ENCODE results near the gene DHX38. TPM values are rescaled to one million over a fixed set of nuclear protein-coding genes. Genes with fewer than 3 reads are reported as not detected.
A peak's percentile ranks its signal among the peaks of the same experiment; 100 is the strongest.

DHX38 gene
- total and polyA plus RNA-seq, 12 donors: 29.1 to 50.6 (median 37.4) TPM

GRCh38 chr16:72124148-72124547 lies 30.5 kb downstream of the DHX38 start:
- peaks cover 0 to 26% (median 0%) of the 10 kb centered on the region in 9 donors for H3K4me1 ChIP-seq
- WGBS, 2 donors: 93 to 99% methylated on average over 3 of the region's 3 CpGs
- H3K4me3 ChIP-seq: no peak overlapping the region
- ATAC-seq (no peak), DNase-seq (no peak)
- peaks cover 0 to 4% (median 0%) of the 10 kb centered on the region in 7 donors for H3K27me3 ChIP-seq
- intact Hi-C loops (cut with DNase I): loop anchor here in 3 of 10 donors (10.0 kb wide), 3 partner anchors 341 to 1761 kb away; no protein-coding TSS in a partner anchor
- no peaks in the 10 kb centered on the region for H3K36me3 ChIP-seq
- TF ChIP-seq CTCF (IDR thresholded peaks at IDR 0.05): no peak
- H3K9me3 ChIP-seq: peaks cover 0 to 4% (median 0%) of the 10 kb centered on the region in 11 donors
- H3K27ac ChIP-seq: no peak overlapping the region

- Histone ChIP-seq H3K4me1 (peaks cover 0 to 26% (median 0%) of the 10 kb centered on the region in 9 donors), H3K27me3 (peaks cover 0 to 11% (median 0%) of the 10 kb centered on the region in 7 donors), H3K36me3 (no peaks in the 10 kb centered on the region), H3K9me3 (peaks cover 0 to 4% (median 0%) of the 10 kb centered on the region in 11 donors), H3K4me3 (no peak overlapping the region), H3K27ac (peak overlapping the region in 3 of 10 donors; percentile 10 to 67 (median 36))
- ATAC-seq (peak; percentile 55 to 92 (median 81)), DNase-seq (peak; percentile 69 to 74)
- peak; percentile 33 to 82 (median 76) for TF ChIP-seq CTCF (IDR thresholded peaks at IDR 0.05)
- WGBS, 2 donors: 31 to 33% methylated on average over 13 of the region's 13 CpGs
- intact Hi-C loops (cut with DNase I): loop anchor here in 6 of 10 donors (5.0 to 10.0 kb wide), 6 partner anchors 340 to 1832 kb away; no protein-coding TSS in a partner anchor
Measured at GRCh38 chr16:72124761-72125634, 31.4 kb downstream of the DHX38 start.

GRCh38 chr16:72125635-72126428 lies 32.2 kb downstream of the DHX38 start:
- H3K9me3 ChIP-seq: peaks cover 0 to 4% (median 0%) of the 10 kb centered on the region in 11 donors
- no peak for DNase-seq
- peaks cover 0 to 16% (median 0%) of the 10 kb centered on the region in 7 donors for H3K27me3 ChIP-seq
- peak in 2 of 8 donors; percentile 8 to 24 for ATAC-seq
- TF ChIP-seq CTCF (IDR thresholded peaks at IDR 0.05): no peak
- peaks cover 0 to 26% (median 0%) of the 10 kb centered on the region in 9 donors for H3K4me1 ChIP-seq
- intact Hi-C loops (cut with DNase I): loop anchor here in 6 of 10 donors (5.0 to 10.0 kb wide), 6 partner anchors 339 to 1831 kb away; no protein-coding TSS in a partner anchor
- H3K27ac ChIP-seq: peak overlapping the region in 3 of 10 donors; percentile 10 to 67 (median 36)
- 77% methylated on average over 9 of the region's 9 CpGs for WGBS, 2 donors
- H3K4me3 ChIP-seq: no peak overlapping the region
- H3K36me3 ChIP-seq: no peaks in the 10 kb centered on the region

- intact Hi-C loops (cut with DNase I): loop anchor here in 6 of 10 donors (5.0 to 10.0 kb wide), 6 partner anchors 338 to 1831 kb away; no protein-coding TSS in a partner anchor
- H3K4me3 ChIP-seq: no peak overlapping the region
- H3K27ac ChIP-seq: peak overlapping the region in 1 of 10 donors; percentile 67
- H3K36me3 ChIP-seq: no peaks in the 10 kb centered on the region
- no peak for TF ChIP-seq CTCF (IDR thresholded peaks at IDR 0.05)
- no peak for DNase-seq
- peaks cover 0 to 20% (median 0%) of the 10 kb centered on the region in 7 donors for H3K27me3 ChIP-seq
- WGBS, 2 donors: 51 to 59% methylated on average over 2 of the region's 2 CpGs
- H3K9me3 ChIP-seq: peaks cover 0 to 4% (median 0%) of the 10 kb centered on the region in 11 donors
- peaks cover 0 to 26% (median 0%) of the 10 kb centered on the region in 9 donors for H3K4me1 ChIP-seq
- peak in 2 of 8 donors; percentile 8 to 55 for ATAC-seq
Measured at GRCh38 chr16:72126429-72126765, 32.8 kb downstream of the DHX38 start.
